ENCODE data around the gene COQ8B. TPM values are rescaled to one million over a fixed set of nuclear protein-coding genes. Genes with fewer than 3 reads are reported as not detected.

The COQ8B gene
- total and polyA plus RNA-seq, 2 of the 4 experiments (the other 2 are of a cell fraction) = 14.9 to 23.2 TPM

- dilution Hi-C loops (cut with HindIII; ENCODE audit: low sequenced_read_pairs, unreplicated experiment) = no loop called here
- H4K5ac ChIP-seq (ENCODE audit: low read depth, low read length) = no peak overlapping the region
- TF ChIP-seq RFX5 (IDR thresholded peaks at IDR 0.05; ENCODE audit: low read depth, low read length) (no peak), SMC3 (IDR thresholded peaks at IDR 0.05; ENCODE audit: low read depth, low read length) (no peak), CEBPB (IDR thresholded peaks at IDR 0.05; ENCODE audit: low read depth, low read length) (no peak), BHLHE40 (IDR thresholded peaks at IDR 0.05; ENCODE audit: low read depth, low read length) (no peak), POLR2A (IDR thresholded peaks at IDR 0.05; ENCODE audit: low read depth, low read length) (no peak), RCOR1 (IDR thresholded peaks at IDR 0.05; ENCODE audit: insufficient replicate concordance, low read length) (no peak), MAFK (IDR thresholded peaks at IDR 0.05; ENCODE audit: low read depth, low read length) (no peak), CHD1 (IDR thresholded peaks at IDR 0.05; ENCODE audit: low read depth, low read length) (no peak), MXI1 (IDR thresholded peaks at IDR 0.05; ENCODE audit: borderline replicate concordance, low read depth, low read length) (no peak), CTCF (conservative IDR thresholded peaks at IDR 0.05; ENCODE audit: low read depth, low read length) (no peak), NFE2L2 (IDR thresholded peaks at IDR 0.05; ENCODE audit: low read depth, low read length) (no peak), MAZ (IDR thresholded peaks at IDR 0.05; ENCODE audit: borderline replicate concordance, low read depth, low read length) (no peak)
- H3K36me3 ChIP-seq (ENCODE audit: control insufficient read depth, insufficient read depth, low read length) = peaks cover 28% of the 10 kb centered on the region
- H3K4ac ChIP-seq (ENCODE audit: low read depth, low read length) = peak overlapping the region; percentile 99
- POLR2A ChIA-PET (ENCODE audit: unreplicated experiment) = interaction anchor here (0.7 kb wide), 1 partner anchor 206 kb away, joined by 3 read pairs; no protein-coding TSS in a partner anchor
- CTCF ChIA-PET = no interaction called here
- H3K14ac ChIP-seq (replicated peaks; ENCODE audit: low read depth, low read length) = no peak overlapping the region
- 76% methylated on average over 8 of the region's 24 CpGs; no CpG with 5 or more reads in 1 of the 2 experiments for WGBS, 2 experiments (ENCODE audit: extremely low coverage in 2 of 2, insufficient read length in 1 of 2)
- peak overlapping the region; percentile 89 for H4K91ac ChIP-seq (ENCODE audit: insufficient read depth, low read depth, low read length)
- no peak overlapping the region for H3K56ac ChIP-seq (ENCODE audit: extremely low read depth, insufficient read depth, low read length)
- H3K18ac ChIP-seq (ENCODE audit: low read depth, low read length) = no peak overlapping the region
- H2BK5ac ChIP-seq (ENCODE audit: low read depth, low read length, poor library complexity, severe bottlenecking) = peak overlapping the region; percentile 89
- ATAC-seq (ENCODE audit: low read depth) = no peak
- H4K8ac ChIP-seq (ENCODE audit: low read depth in 2 of 2, low read length in 2 of 2) = peak overlapping the region; percentile 89 to 93; a peak in 2 of 4 replicates
- H2AK5ac ChIP-seq (ENCODE audit: low read depth, low read length) = peak overlapping the region; percentile 71
- H2BK15ac ChIP-seq (ENCODE audit: low read depth, low read length) = 0 out of 3 replicates have a peak overlapping the region, but pooled peaks have one; percentile 28
- intact Hi-C loops (cut with micrococcal nuclease) = loop anchor here (2.0 kb wide), 2 partner anchors 23 to 59 kb away; partner anchors contain the start of genes ACTMAP and SNRPA
- 0 out of 2 replicates have a peak overlapping the region, but pooled peaks have one; percentile 17 for H3K23ac ChIP-seq (ENCODE audit: low read depth, low read length)
- no peaks in the 10 kb centered on the region for H3K27me3 ChIP-seq (ENCODE audit: control insufficient read depth, insufficient read depth, low read length)
- in situ Hi-C loops (cut with MboI; ENCODE audit: low sequenced_read_pairs) = no loop called here
- H2AK9ac ChIP-seq (replicated peaks; ENCODE audit: low read depth, low read length, poor library complexity) = peak overlapping the region; percentile 97
- peak overlapping the region; percentile 90 for H2BK120ac ChIP-seq (ENCODE audit: low read depth, low read length)
- peaks cover 27% of the 10 kb centered on the region for H4K20me1 ChIP-seq (ENCODE audit: insufficient read depth, low read length)
- peak overlapping the region; percentile 90; the same call in 1 of the 2 replicates for H3K27ac ChIP-seq (ENCODE audit: insufficient read depth, low read length)
- DNase-seq = no peak
- H3K4me2 ChIP-seq (ENCODE audit: low read depth, low read length) = peak overlapping the region; percentile 78; the same call in 1 of the 2 replicates
- no peak overlapping the region for H3K9ac ChIP-seq (ENCODE audit: low read depth, low read length)
- peak overlapping the region; percentile 9 for H2BK20ac ChIP-seq (ENCODE audit: low read depth, low read length)
- BruUV-seq (replicated peaks) = no TSS peak
- peaks cover 19 to 39% of the 10 kb centered on the region in 2 experiments for H3K79me1 ChIP-seq (ENCODE audit: low read depth in 1 of 2, low read length in 2 of 2)
- H3K9me1 ChIP-seq (ENCODE audit: insufficient read depth, low read length) = peaks cover 28% of the 10 kb centered on the region
- no peak overlapping the region for H3K4me3 ChIP-seq (ENCODE audit: insufficient read depth, low read depth, low read length)
- peak overlapping the region; percentile 97 for H2AFZ ChIP-seq (replicated peaks; ENCODE audit: low read length, poor library complexity)
- no peaks in the 10 kb centered on the region for H3K9me3 ChIP-seq (ENCODE audit: control insufficient read depth, insufficient read depth, low read length)
- H3K4me1 ChIP-seq (ENCODE audit: control insufficient read depth, insufficient read depth, low read length) = peaks cover 17% of the 10 kb centered on the region
These were observed 25.1 kb downstream of the COQ8B start for GRCh38 chr19:40691421-40692211.

All from IMR-90 (cell line).